Measurements from ENCODE around the gene IFFO2.
"Not testable (repeated sequence)": the region's sequence is repeated elsewhere in the genome, so short reads cannot be mapped to it uniquely, and the experiment has no call there.

The IFFO2 gene

GRCh38 chr1:18917071-18917799 lies 39.2 kb downstream of the IFFO2 start:
- no peak for DNase-seq

GRCh38 chr1:18915341-18915740 lies 41.1 kb downstream of the IFFO2 start:
- no peak for DNase-seq

- DNase-seq: peak; percentile 81
Measured at GRCh38 chr1:18913065-18913835, 43.2 kb downstream of the IFFO2 start.

GRCh38 chr1:18912550-18912949 lies 43.9 kb downstream of the IFFO2 start:
- no peak for DNase-seq

GRCh38 chr1:18908911-18909771 lies 47.3 kb downstream of the IFFO2 start:
- DNase-seq: peak; percentile 46

GRCh38 chr1:18907917-18908845 lies 48.3 kb downstream of the IFFO2 start:
- DNase-seq: no peak

GRCh38 chr1:18907021-18907916 lies 49.2 kb downstream of the IFFO2 start:
- DNase-seq: peak; percentile 70

- no peak for DNase-seq
Measured at GRCh38 chr1:18903291-18903756, 53.2 kb downstream of the IFFO2 start.

GRCh38 chr1:18902523-18903290 lies 53.8 kb downstream of the IFFO2 start, which contains the start of gene ALDH4A1:
Gene ALDH4A1, minus strand, starts transcription at chr1:18902555. Its CDS starts 32 bp downstream, at chr1:18902523.
- DNase-seq: peak; percentile 96

GRCh38 chr1:18901952-18902522 lies 54.4 kb downstream of the IFFO2 start:
- DNase-seq: no peak

GRCh38 chr1:18901147-18901951 lies 55.1 kb downstream of the IFFO2 start:
- DNase-seq: no peak

GRCh38 chr1:18900303-18900841 lies 56.1 kb downstream of the IFFO2 start:
- DNase-seq: no peak

- no peak for DNase-seq
Measured at GRCh38 chr1:18899363-18900049, 57.0 kb downstream of the IFFO2 start.

- no peak for DNase-seq
Measured at GRCh38 chr1:18898567-18898966, 57.9 kb downstream of the IFFO2 start.

GRCh38 chr1:18895317-18895716 lies 61.2 kb downstream of the IFFO2 start:
- no peak for DNase-seq

GRCh38 chr1:18893120-18893519 lies 63.4 kb downstream of the IFFO2 start:
- no peak for DNase-seq

GRCh38 chr1:18891858-18892257 lies 64.6 kb downstream of the IFFO2 start:
- DNase-seq: not testable (repeated sequence)

- DNase-seq: no peak
Measured at GRCh38 chr1:18891426-18891780, 65.1 kb downstream of the IFFO2 start.

Measured in stimulated activated CD4-positive, alpha-beta T cell treated with anti-CD3 and anti-CD28 coated beads, Interleukin-4, amount 100 ng/mL, for 24 hours (primary cell).